Stimulated activated CD4-positive, alpha-beta T cell treated with anti-CD3 and anti-CD28 coated beads, TNF-alpha, amount 100 ng/mL, for 24 hours (primary cell): ENCODE data around the gene CNGB1.

ENCODE experiments used
- DNase-seq, 3 experiments: peaks; one replicate each; pipeline ENCODE4 v3.0.0-alpha.2; 2020; ENCODE audit warnings: low read depth in 3 of 3

The CNGB1 gene

GRCh38 chr16:57972306-57972705 is 1.4 kb upstream of the CNGB1 start:
- no peak for DNase-seq

- no peak for DNase-seq
Observed at GRCh38 chr16:57971848-57972247, 920 bp upstream of the CNGB1 start.

GRCh38 chr16:57970319-57970718 is 609 bp downstream of the CNGB1 start:
- DNase-seq, result no peak

GRCh38 chr16:57969451-57970123 is 1.3 kb downstream of the CNGB1 start:
- no peak for DNase-seq

GRCh38 chr16:57967916-57968315 is 3.0 kb downstream of the CNGB1 start:
- no peak for DNase-seq

- no peak for DNase-seq
Observed at GRCh38 chr16:57966986-57967385, 3.9 kb downstream of the CNGB1 start.

GRCh38 chr16:57966204-57966771 is 4.6 kb downstream of the CNGB1 start:
- no peak for DNase-seq

- no peak for DNase-seq
Observed at GRCh38 chr16:57964157-57964700, 6.7 kb downstream of the CNGB1 start.

- no peak for DNase-seq
Observed at GRCh38 chr16:57962756-57963155, 8.2 kb downstream of the CNGB1 start.

- DNase-seq, result no peak
Observed at GRCh38 chr16:57962046-57962445, 8.9 kb downstream of the CNGB1 start.

- no peak for DNase-seq
Observed at GRCh38 chr16:57961538-57961937, 9.4 kb downstream of the CNGB1 start.

- DNase-seq, result no peak
Observed at GRCh38 chr16:57960826-57961472, 10.0 kb downstream of the CNGB1 start.

GRCh38 chr16:57960310-57960709 is 10.6 kb downstream of the CNGB1 start:
- no peak for DNase-seq

GRCh38 chr16:57959804-57960203 is 11.1 kb downstream of the CNGB1 start:
- no peak for DNase-seq

GRCh38 chr16:57959121-57959520 is 11.8 kb downstream of the CNGB1 start:
- DNase-seq, result no peak

- no peak for DNase-seq
Observed at GRCh38 chr16:57958544-57958943, 12.4 kb downstream of the CNGB1 start.

- DNase-seq, result no peak
Observed at GRCh38 chr16:57957673-57958392, 13.1 kb downstream of the CNGB1 start.

- DNase-seq, result no peak
Observed at GRCh38 chr16:57956924-57957672, 13.8 kb downstream of the CNGB1 start.

GRCh38 chr16:57956270-57956808 is 14.6 kb downstream of the CNGB1 start:
- DNase-seq, result no peak

GRCh38 chr16:57955572-57956188 is 15.2 kb downstream of the CNGB1 start:
- DNase-seq, result no peak

GRCh38 chr16:57953857-57954256 is 17.1 kb downstream of the CNGB1 start:
- DNase-seq, result no peak
